B cell (primary cell): ENCODE results near the gene SFT2D1.

Experiments used
- EZH2 ChIP-seq: IDR thresholded peaks from 2 replicates; pipeline ENCODE4 v1.6.1; 2012; ENCODE audit warnings: borderline replicate concordance, low read depth, mild to moderate bottlenecking, moderate library complexity, low read length; ENCODE audit not compliant: insufficient read depth, poor library complexity, severe bottlenecking
- TF ChIP-seq, protein P1 (sequence below): fragments of 200-600 bp; IDR thresholded peaks from one replicate; pipeline ENCODE4 v1.8.0; 2022; ENCODE audit warnings: antibody characterized with exemption, mild to moderate bottlenecking

DNA sequence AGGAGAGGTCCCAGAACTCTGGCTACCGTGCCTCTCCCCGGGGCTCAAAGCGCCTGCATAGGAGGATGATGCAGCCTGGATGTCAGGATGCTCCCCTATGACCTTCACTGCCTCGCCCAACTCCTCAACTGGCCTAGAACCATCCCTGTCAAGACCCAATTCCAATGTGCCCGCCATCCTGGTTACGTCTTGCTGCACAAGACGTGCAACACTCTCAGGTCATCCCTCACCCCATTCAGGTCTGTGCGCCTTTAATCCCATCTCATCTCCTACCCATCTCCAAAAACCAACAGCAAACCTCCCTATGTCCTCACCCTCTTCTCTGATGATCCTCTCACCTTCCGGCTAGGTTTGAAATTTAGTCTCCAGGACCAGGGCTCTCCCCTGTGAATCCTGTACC, 3.5 kb downstream of the SFT2D1 start:
- TF ChIP-seq, protein P1, sequence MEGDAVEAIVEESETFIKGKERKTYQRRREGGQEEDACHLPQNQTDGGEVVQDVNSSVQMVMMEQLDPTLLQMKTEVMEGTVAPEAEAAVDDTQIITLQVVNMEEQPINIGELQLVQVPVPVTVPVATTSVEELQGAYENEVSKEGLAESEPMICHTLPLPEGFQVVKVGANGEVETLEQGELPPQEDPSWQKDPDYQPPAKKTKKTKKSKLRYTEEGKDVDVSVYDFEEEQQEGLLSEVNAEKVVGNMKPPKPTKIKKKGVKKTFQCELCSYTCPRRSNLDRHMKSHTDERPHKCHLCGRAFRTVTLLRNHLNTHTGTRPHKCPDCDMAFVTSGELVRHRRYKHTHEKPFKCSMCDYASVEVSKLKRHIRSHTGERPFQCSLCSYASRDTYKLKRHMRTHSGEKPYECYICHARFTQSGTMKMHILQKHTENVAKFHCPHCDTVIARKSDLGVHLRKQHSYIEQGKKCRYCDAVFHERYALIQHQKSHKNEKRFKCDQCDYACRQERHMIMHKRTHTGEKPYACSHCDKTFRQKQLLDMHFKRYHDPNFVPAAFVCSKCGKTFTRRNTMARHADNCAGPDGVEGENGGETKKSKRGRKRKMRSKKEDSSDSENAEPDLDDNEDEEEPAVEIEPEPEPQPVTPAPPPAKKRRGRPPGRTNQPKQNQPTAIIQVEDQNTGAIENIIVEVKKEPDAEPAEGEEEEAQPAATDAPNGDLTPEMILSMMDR, result no peak
- TF ChIP-seq EZH2, result no peak
